Lung (tissue), 12 donors: ENCODE data around the gene PLEKHG2. TPM values are rescaled to one million over a fixed set of nuclear protein-coding genes. Genes with fewer than 3 reads are reported as not detected.

Experiments
- ATAC-seq: fragments of 200-7000 bp; cut with Tn5 transposase; one replicate; pipeline ENCODE4 v1.9.1; 2020; ENCODE audit warnings: moderate number of reproducible peaks; ENCODE audit not compliant: insufficient read depth, low FRiP score
- DNase-seq, 3 donors: peaks; one replicate each; pipeline ENCODE4 v3.0.0-alpha.2; 2013 to 2017
- H3K27ac ChIP-seq, 2 donors: one replicate each; pipeline ENCODE4 v1.5.1; 2013; ENCODE audit warnings: mild to moderate bottlenecking in 2 of 2, moderate library complexity in 2 of 2, control low read depth in 1 of 2, inconsistent platforms in 1 of 2, low read depth in 1 of 2, low read length in 1 of 2
- H3K27me3 ChIP-seq, 3 donors: one replicate each; pipeline ENCODE4 v1.5.1; 2013; ENCODE audit warnings: low read length in 2 of 3; ENCODE audit not compliant: control insufficient read depth in 3 of 3, insufficient read depth in 3 of 3
- H3K36me3 ChIP-seq, 4 donors: one replicate each; pipeline ENCODE4 v1.5.1; 2013; ENCODE audit warnings: low read length in 4 of 4, mild to moderate bottlenecking in 1 of 4, moderate library complexity in 1 of 4; ENCODE audit not compliant: control insufficient read depth in 4 of 4, insufficient read depth in 4 of 4
- H3K4me1 ChIP-seq, 5 donors: one replicate each; pipeline ENCODE4 v1.5.1; 2013; ENCODE audit warnings: low read length in 5 of 5, mild to moderate bottlenecking in 2 of 5, moderate library complexity in 1 of 5; ENCODE audit not compliant: control insufficient read depth in 5 of 5, insufficient read depth in 5 of 5
- H3K4me3 ChIP-seq: one replicate; pipeline ENCODE4 v1.5.1; 2013; ENCODE audit warnings: mild to moderate bottlenecking, control low read depth, moderate library complexity
- H3K9ac ChIP-seq, 2 donors: one replicate each; pipeline ENCODE4 v1.5.1; 2013; ENCODE audit warnings: low read length in 2 of 2, control low read depth in 1 of 2; ENCODE audit not compliant: insufficient read depth in 1 of 2
- H3K9me3 ChIP-seq, 4 donors: one replicate each; pipeline ENCODE4 v1.5.1; 2013; ENCODE audit warnings: low read length in 3 of 4, mild to moderate bottlenecking in 1 of 4, moderate library complexity in 1 of 4; ENCODE audit not compliant: control insufficient read depth in 4 of 4, insufficient read depth in 3 of 4
- CTCF ChIP-seq: IDR thresholded peaks from 2 replicates; pipeline ENCODE4 v1.5.1; 2012; ENCODE audit warnings: mild to moderate bottlenecking; ENCODE audit errors: control extremely low read depth, extremely low read depth
- WGBS, 2 donors: extraction: QIAGEN DNeasy Blood & Tissue Kit; methylation state at CpG; one replicate each; pipeline ENCODE4 v1.1.7; 2013; 5-methylcytosine and 5-hydroxymethylcytosine counted together
- polyA plus RNA-seq, 2 donors: library from polyadenylated mRNA; stranded (reverse); fragments of 200-250 nt; gene quantifications; one replicate each; pipeline ENCODE4 v1.2.1, GENCODE V29; 2013
- total RNA-seq, 2 donors: library from RNA; depleted of rRNA in 1 of 2; stranded (reverse); fragments of >200 nt in 1 of 2; gene quantifications; one replicate each; pipeline ENCODE4 v1.2.1, GENCODE V29; 2014 to 2021
- donor health status: control.
- donor health status: control.
- donor health status: Bipolar disorder and iron deficiency.
- donor health status: healthy.
- donor health status: DM: yes; HTN: yes; CAD: no.

The PLEKHG2 gene
- total and polyA plus RNA-seq, 4 donors = 15.5 to 52.7 (median 27.2) TPM

- no peaks in the 10 kb centered on the region for H3K9me3 ChIP-seq
- H3K36me3 ChIP-seq = peaks cover 3 to 24% (median 9%) of the 10 kb centered on the region in 4 donors
- peaks cover 0 to 59% (median 16%) of the 10 kb centered on the region in 5 donors for H3K4me1 ChIP-seq
- H3K27ac ChIP-seq = peak overlapping the region; percentile 97 to 100
- no peak overlapping the region for H3K4me3 ChIP-seq
- TF ChIP-seq CTCF = no peak
- WGBS, 2 donors = 17 to 28% methylated on average over 9 of the region's 9 CpGs
- ATAC-seq (no peak), DNase-seq (no peak)
- peak overlapping the region in 1 of 2 donors; percentile 83 for H3K9ac ChIP-seq
- H3K27me3 ChIP-seq = no peaks in the 10 kb centered on the region
These were observed 1.2 kb upstream of the PLEKHG2 start for GRCh38 chr19:39411081-39411831.

- Histone ChIP-seq H3K27ac (peak overlapping the region; percentile 40 to 97), H3K9ac (peak overlapping the region in 1 of 2 donors; percentile 83), H3K4me3 (no peak overlapping the region), H3K27me3 (no peaks in the 10 kb centered on the region), H3K9me3 (no peaks in the 10 kb centered on the region), H3K36me3 (peaks cover 3 to 24% (median 11%) of the 10 kb centered on the region in 4 donors), H3K4me1 (peaks cover 0 to 61% (median 14%) of the 10 kb centered on the region in 5 donors)
- peak; percentile 91 to 96 (median 92) for DNase-seq
- peak; percentile 84 for TF ChIP-seq CTCF
- ATAC-seq = peak; percentile 14
- 0% methylated on average over 7 of the region's 7 CpGs for WGBS, 2 donors
These were observed 703 bp upstream of the PLEKHG2 start for GRCh38 chr19:39411832-39412099.

GRCh38 chr19:39412867-39413271, 400 bp downstream of the PLEKHG2 start:
- DNase-seq = no peak
- 0% methylated on average over 24 of the region's 24 CpGs for WGBS, 2 donors
- ATAC-seq = no peak
- Histone ChIP-seq H3K27me3 (no peaks in the 10 kb centered on the region), H3K9me3 (no peaks in the 10 kb centered on the region), H3K27ac (peak overlapping the region; percentile 93 to 94), H3K36me3 (peaks cover 2 to 24% (median 14%) of the 10 kb centered on the region in 4 donors), H3K9ac (peak overlapping the region; percentile 73 to 75), H3K4me1 (peaks cover 0 to 58% (median 14%) of the 10 kb centered on the region in 5 donors), H3K4me3 (peak overlapping the region; percentile 56)
- no peak for TF ChIP-seq CTCF
